HUES64 (cell line): ENCODE measurements around the gene PRKD1.

Experiments
- H3K27ac ChIP-seq: 2 replicates; pipeline ENCODE4 v1.7.0; 2013; ENCODE audit warnings: low read depth, low read length, inconsistent platforms
- H3K27me3 ChIP-seq: 2 replicates; pipeline ENCODE4 v1.6.1; 2013; ENCODE audit warnings: mild to moderate bottlenecking, low read length; ENCODE audit not compliant: insufficient read depth
- H3K36me3 ChIP-seq: 2 replicates; pipeline ENCODE4 v1.6.1; 2013; ENCODE audit warnings: mild to moderate bottlenecking, low read length; ENCODE audit not compliant: insufficient read depth
- H3K4me1 ChIP-seq: 2 replicates; pipeline ENCODE4 v1.6.1; 2013; ENCODE audit warnings: mild to moderate bottlenecking, low read length, moderate library complexity; ENCODE audit not compliant: insufficient read depth
- H3K4me3 ChIP-seq: 2 replicates; pipeline ENCODE4 v1.5.1; 2013; ENCODE audit warnings: mild to moderate bottlenecking, low read length, moderate library complexity
- H3K9ac ChIP-seq: 2 replicates; pipeline ENCODE4 v1.6.1; 2013; ENCODE audit warnings: mild to moderate bottlenecking, low read depth, low read length
- H3K9me3 ChIP-seq: 2 replicates; pipeline ENCODE4 v1.6.1; 2013; ENCODE audit warnings: low read depth, low read length; ENCODE audit not compliant: insufficient read depth
- WGBS: fragments of 150-250, 120-280 bp; methylation state at CpG from one replicate; pipeline ENCODE4 v1.1.7; 2013; ENCODE audit warnings: missing lambda C conversion rate; 5-methylcytosine and 5-hydroxymethylcytosine counted together

Gene PRKD1

DNA sequence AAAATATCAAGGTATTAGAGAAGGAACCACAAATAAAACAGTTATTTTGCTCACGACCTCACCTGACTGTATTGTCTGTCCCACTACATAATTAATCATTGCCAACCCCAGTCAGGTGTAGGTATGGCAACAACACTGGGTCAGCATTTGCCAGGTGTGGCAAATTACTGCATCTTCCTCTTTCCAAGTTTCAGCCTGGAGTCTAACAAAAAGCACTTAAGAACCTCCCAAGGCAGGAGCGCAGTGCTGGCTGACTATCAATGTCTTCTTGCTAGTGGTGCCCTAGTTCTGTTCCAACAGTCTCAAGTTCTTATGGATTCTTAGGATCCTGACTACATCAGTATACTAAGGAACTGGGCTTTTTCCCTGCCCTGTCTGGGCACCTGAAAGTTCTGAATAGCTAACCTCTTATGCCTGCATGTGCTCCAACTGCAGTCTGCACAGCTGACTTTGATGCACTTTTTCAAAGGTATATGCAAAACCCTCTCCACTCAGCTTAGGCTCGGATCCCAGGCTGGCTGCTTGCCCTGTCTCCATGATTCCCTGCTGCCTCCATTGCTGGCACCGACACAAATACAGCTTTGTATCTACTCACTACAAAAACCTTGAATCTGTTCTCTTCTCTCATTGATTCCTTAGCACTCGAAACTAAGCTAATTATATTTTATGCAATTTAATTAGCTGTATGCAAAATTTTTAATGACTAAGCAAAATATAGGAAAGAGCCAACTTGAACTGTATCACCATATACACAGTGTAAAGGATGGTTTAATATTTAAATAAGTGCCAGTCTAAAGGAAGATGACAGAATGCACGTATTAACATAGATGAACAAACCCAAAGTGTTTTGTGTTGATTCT is 113.3 kb downstream of the PRKD1 start:
- Histone ChIP-seq H3K36me3 (no peaks in the 10 kb centered on the region), H3K27ac (no peak overlapping the region), H3K9me3 (no peaks in the 10 kb centered on the region), H3K9ac (no peak overlapping the region), H3K4me1 (peaks cover 11% of the 10 kb centered on the region; the same call in 1 of the 2 replicates), H3K27me3 (no peaks in the 10 kb centered on the region), H3K4me3 (no peak overlapping the region)
- 94% methylated on average over 5 of the region's 6 CpGs for WGBS

DNA sequence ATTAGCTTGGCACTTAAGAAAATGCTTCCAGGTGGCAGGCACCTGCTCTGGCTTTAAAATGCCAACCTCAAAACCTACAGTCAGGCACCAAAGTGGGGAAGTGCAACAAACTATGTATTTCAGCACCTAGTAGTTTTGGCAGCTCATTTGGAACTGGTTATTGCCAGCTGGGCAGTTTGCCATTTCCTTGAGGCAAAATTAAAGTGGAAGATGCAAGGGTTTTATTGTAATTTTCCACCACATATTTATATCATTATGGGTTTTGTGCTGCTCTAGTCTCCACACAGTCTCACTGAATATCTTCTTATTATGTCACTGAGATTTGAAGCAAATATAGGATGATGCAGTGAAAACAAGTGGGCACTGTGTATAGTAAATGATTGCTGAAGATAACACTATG is 117.0 kb downstream of the PRKD1 start:
- no peak overlapping the region for H3K27ac ChIP-seq
- no peaks in the 10 kb centered on the region for H3K36me3 ChIP-seq
- H3K9me3 ChIP-seq, result no peaks in the 10 kb centered on the region
- peaks cover 13% of the 10 kb centered on the region for H3K4me1 ChIP-seq
- no peak overlapping the region for H3K4me3 ChIP-seq
- no peak overlapping the region for H3K9ac ChIP-seq
- no peaks in the 10 kb centered on the region for H3K27me3 ChIP-seq

DNA sequence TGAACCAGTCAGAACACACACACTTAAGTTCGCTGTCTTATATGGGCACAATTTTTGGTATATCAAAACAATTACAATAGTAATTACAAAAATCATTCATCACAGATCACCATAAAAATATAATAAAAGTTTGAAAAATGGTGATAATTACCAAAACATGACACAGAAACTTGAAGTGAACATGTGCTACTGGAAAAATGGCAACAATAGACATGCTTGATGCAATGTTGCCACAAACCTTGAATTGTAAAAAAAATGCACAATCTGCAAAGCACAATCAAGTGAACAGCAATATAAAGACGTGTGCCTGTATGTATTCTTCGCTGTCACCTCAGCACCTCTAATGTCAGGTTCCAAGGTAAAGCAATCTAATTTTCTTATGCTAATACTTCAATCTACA is 117.6 kb downstream of the PRKD1 start:
- H3K27me3 ChIP-seq, result no peaks in the 10 kb centered on the region

DNA sequence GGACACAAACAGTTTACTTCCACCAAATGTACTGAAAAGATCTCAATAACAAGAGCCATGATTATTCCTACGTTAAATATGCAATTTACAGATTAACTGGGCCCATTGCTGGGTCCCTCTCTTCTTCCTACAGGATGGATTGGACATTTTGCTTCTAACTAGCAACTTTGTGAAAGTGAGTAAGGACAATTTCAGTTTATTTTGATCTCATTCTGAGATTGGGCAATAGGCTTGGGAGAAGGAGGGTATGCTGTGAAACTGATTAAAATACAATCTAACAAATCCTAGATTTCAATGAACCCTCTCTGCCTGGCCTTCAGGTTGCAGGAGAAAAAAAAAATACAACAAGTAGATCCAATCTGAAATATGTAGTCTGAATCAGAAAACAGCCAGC is 121.5 kb downstream of the PRKD1 start:
- WGBS, result 94% methylated on average over 1 of the region's 1 CpG
- H3K36me3 ChIP-seq, result no peaks in the 10 kb centered on the region
- H3K27ac ChIP-seq, result peak overlapping the region; percentile 46; the same call in 1 of the 2 replicates
- H3K27me3 ChIP-seq, result no peaks in the 10 kb centered on the region
- peaks cover 22% of the 10 kb centered on the region for H3K4me1 ChIP-seq
- H3K9ac ChIP-seq, result no peak overlapping the region
- H3K4me3 ChIP-seq, result no peak overlapping the region
- H3K9me3 ChIP-seq, result no peaks in the 10 kb centered on the region

More for the DNA sequence above, 117.6 kb downstream of the PRKD1 start:
- H3K9ac ChIP-seq, result no peak overlapping the region
- H3K4me3 ChIP-seq, result no peak overlapping the region
- H3K4me1 ChIP-seq, result peaks cover 20% of the 10 kb centered on the region
- no peak overlapping the region for H3K27ac ChIP-seq
- WGBS, result 98% methylated on average over 2 of the region's 3 CpGs
- no peaks in the 10 kb centered on the region for H3K9me3 ChIP-seq
- no peaks in the 10 kb centered on the region for H3K36me3 ChIP-seq

DNA sequence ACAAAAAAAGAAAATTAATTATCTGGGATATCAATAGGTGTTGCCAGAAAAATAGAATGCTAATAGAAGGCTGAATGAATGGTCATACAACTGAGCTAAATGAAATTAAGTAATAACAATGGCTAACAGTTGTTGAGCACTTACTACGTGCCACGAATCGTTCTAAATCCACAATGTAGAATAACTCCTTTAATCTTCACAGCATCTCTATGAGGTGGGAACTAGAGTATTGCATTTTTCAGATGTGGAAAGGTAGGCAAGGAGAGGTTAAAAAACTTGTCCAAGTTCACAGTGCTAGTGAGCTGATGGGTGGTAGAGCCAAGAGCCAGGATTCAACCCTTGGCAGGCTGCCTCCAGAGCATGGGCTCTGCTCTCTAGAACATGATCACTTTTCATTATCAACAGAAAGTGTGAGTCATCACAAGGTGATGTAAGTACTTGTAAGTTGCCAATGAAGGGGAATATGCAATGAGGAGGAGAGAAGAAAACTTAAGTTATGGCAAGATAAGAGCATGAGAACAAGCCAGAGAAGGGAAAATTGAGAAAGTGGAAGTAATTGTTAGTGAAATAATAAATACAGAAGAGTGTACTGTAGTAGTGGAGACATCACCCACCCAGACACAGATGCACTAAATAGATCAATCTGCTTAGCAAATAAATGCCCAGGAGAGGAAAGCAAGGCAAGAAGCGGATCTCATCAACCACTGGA is 122.1 kb downstream of the PRKD1 start:
- WGBS, result 97% methylated on average over 1 of the region's 4 CpGs
- H3K9me3 ChIP-seq, result no peaks in the 10 kb centered on the region
- H3K27me3 ChIP-seq, result no peaks in the 10 kb centered on the region
- H3K4me3 ChIP-seq, result no peak overlapping the region
- no peak overlapping the region for H3K27ac ChIP-seq
- peaks cover 21% of the 10 kb centered on the region for H3K4me1 ChIP-seq
- no peak overlapping the region for H3K9ac ChIP-seq
- H3K36me3 ChIP-seq, result no peaks in the 10 kb centered on the region

DNA sequence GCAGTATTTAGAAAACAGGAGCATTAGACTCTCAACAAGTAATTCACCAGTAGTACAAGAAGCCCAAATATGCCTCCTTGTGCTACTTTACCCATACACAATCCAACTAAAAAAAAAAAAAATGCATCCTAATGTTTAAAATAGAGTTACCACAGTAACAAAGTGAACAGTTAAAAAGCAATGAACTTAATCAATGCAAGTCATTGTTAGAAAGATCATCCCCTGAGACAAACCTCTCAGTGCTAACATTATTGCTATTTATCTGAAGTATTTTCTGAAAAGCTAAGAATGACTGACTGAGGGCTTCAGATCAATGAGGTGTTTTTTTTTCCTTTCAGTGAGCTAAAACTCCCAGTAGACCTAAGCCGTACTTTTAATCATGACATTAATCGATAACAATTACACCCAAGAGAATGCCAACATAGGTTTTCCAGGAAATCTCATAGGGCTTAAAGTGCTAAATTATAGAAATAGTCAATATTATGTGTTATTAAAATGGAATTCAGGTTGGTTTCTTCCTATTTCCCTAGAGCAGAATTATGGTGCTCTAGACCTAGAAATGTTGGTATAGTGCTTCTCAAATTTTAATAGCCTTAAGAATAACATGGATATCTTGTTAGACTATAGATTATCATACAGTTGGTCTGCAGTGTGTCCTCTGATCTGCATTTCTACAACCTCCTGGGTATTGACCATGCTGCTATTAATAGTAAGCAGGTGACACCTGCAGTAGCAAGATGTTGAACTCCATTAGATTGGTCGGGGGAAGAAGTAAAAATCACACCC is 123.0 kb downstream of the PRKD1 start:
- H3K9ac ChIP-seq, result no peak overlapping the region
- H3K27ac ChIP-seq, result no peak overlapping the region
- H3K27me3 ChIP-seq, result no peaks in the 10 kb centered on the region
- H3K36me3 ChIP-seq, result no peaks in the 10 kb centered on the region
- H3K9me3 ChIP-seq, result no peaks in the 10 kb centered on the region
- peaks cover 16% of the 10 kb centered on the region for H3K4me1 ChIP-seq
- H3K4me3 ChIP-seq, result no peak overlapping the region
- WGBS, result 91% methylated on average over 3 of the region's 3 CpGs

DNA sequence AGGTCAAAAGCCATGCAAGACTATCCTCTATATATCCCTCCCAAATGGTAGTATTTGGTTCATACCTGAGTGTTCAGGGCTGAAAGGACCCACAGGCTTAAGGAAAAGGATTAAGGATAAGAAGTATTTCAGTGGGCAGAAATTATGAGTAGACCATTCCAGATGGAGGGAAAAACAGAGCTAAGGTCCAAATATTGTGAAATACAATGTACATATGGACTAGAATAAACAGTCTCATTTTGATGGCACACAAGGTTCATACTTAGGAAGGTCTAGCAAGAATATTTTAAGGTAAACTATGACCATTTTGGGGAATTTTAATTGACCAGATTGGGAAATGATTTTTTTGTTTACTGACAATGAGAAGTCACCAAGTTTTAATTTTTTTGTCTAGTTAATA is 124.6 kb downstream of the PRKD1 start:
- H3K27me3 ChIP-seq, result no peaks in the 10 kb centered on the region
- H3K4me3 ChIP-seq, result no peak overlapping the region
- peaks cover 27% of the 10 kb centered on the region for H3K4me1 ChIP-seq
- H3K9me3 ChIP-seq, result no peaks in the 10 kb centered on the region
- no peaks in the 10 kb centered on the region for H3K36me3 ChIP-seq
- no peak overlapping the region for H3K27ac ChIP-seq
- H3K9ac ChIP-seq, result no peak overlapping the region

DNA sequence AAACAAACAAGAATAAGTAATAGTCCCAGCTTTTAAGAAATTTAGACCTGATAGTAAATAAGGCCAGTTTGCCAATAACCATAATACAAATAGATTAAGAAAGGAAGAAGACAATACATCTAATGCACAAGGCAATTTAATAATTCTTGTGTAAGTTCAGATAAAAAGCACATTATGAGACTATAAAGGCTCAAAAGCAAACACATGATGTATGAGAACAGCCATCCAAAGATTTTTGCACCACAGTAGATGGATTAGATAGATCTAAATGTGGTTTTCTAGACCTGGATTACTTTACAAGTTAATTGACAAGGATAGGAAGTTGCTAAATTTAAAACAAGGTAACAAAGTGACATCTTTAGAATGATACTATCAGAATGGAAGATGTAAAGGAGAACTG is 125.4 kb downstream of the PRKD1 start:
- H3K27ac ChIP-seq, result no peak overlapping the region
- no peaks in the 10 kb centered on the region for H3K27me3 ChIP-seq
- H3K4me3 ChIP-seq, result no peak overlapping the region
- H3K4me1 ChIP-seq, result peaks cover 27% of the 10 kb centered on the region
- no peaks in the 10 kb centered on the region for H3K36me3 ChIP-seq
- no peak overlapping the region for H3K9ac ChIP-seq
- H3K9me3 ChIP-seq, result no peaks in the 10 kb centered on the region

DNA sequence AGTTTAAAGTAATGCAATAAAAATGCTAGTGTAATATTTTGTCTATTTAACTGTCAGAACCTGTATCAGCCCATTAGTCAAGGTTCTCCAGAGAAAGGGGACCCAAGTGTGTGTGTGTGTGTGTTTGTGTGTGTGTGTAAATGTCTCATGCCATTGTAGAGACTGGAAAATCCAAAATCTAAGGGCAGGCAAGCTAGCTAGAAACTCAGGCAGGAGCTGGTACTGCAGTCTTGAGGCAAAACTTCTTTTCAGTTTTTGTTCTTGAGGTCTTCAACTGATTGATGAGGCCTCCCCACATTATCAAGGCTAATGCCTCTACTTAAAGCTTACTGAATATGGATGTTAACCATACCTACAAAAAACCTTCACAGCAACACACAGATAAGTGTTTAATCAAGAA is 126.7 kb downstream of the PRKD1 start:
- Histone ChIP-seq H3K9ac (no peak overlapping the region), H3K9me3 (no peaks in the 10 kb centered on the region), H3K4me1 (peaks cover 23% of the 10 kb centered on the region), H3K36me3 (no peaks in the 10 kb centered on the region), H3K27me3 (no peaks in the 10 kb centered on the region), H3K27ac (no peak overlapping the region), H3K4me3 (no peak overlapping the region)

DNA sequence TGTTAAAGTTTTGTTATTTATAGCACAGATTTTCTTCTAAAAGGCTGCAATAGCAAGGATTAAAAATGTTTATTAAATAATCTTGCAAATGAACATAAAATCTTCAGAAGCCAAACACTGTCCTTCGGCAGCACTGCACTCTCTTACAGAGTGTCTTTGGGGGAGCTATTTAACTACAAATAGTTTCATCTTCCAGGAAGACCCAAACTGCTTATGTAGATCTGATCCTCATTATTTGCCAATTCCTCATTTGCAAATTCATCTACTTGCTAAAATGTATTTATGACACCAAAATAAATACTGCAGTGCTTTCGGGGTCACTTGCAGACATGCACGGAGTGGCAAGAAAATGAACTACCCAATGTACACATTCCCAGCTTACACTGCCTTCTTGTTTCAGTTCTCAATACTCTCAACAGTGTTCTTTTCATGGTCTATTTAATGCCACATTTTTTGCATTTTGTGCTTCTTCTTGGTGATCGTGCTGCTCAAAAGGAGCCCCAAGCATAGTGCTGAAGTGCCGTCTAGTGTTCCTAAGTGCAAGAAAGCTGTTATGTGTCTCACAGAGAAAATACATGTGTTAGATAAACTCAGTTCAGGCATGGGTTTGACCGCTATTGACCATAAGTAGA is 128.1 kb downstream of the PRKD1 start:
- Histone ChIP-seq H3K9me3 (no peaks in the 10 kb centered on the region), H3K27me3 (no peaks in the 10 kb centered on the region), H3K36me3 (no peaks in the 10 kb centered on the region), H3K4me1 (peaks cover 11% of the 10 kb centered on the region; the same call in 1 of the 2 replicates), H3K27ac (no peak overlapping the region), H3K9ac (no peak overlapping the region), H3K4me3 (no peak overlapping the region)
- WGBS, result 91% methylated on average over 6 of the region's 6 CpGs

DNA sequence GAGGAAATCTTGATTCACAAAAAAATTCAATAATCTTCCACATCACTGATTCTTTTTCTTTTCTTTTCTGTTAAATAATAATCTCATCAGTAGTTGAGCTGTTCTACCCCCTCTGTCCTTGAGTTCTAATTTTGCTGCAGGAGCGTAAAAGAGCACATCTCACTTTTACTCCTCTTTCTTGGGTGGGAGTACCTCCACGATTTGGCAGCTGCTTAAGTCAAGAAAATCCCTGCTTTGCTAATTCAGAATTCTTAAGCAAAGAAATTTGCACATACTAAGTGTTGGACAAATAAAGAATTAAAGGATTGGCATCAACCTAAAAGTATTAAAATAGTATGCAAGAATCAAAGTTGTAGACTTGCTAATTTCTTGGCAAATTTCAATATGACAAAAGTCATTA is 128.8 kb downstream of the PRKD1 start:
- Histone ChIP-seq H3K36me3 (no peaks in the 10 kb centered on the region), H3K9me3 (no peaks in the 10 kb centered on the region), H3K27ac (no peak overlapping the region), H3K4me3 (no peak overlapping the region), H3K4me1 (peaks cover 11% of the 10 kb centered on the region; the same call in 1 of the 2 replicates), H3K27me3 (no peaks in the 10 kb centered on the region), H3K9ac (no peak overlapping the region)
- 75% methylated on average over 2 of the region's 2 CpGs for WGBS
